Aorta (tissue), 5 donors: ENCODE measurements around the gene RAB11FIP2. TPM values are rescaled to one million over a fixed set of nuclear protein-coding genes. Genes with fewer than 3 reads are reported as not detected.
A peak's percentile ranks its signal among the peaks of the same experiment; 100 is the strongest.

Experiments used
- ATAC-seq: fragments of 200-7000 bp; cut with Tn5 transposase; one replicate; pipeline ENCODE4 v1.9.1; 2022; ENCODE audit warnings: moderate library complexity; ENCODE audit not compliant: low FRiP score
- DNase-seq, 2 donors: peaks; one replicate each; pipeline ENCODE4 v3.0.0-alpha.2; 2020
- H3K27ac ChIP-seq, 2 donors: one replicate each; pipeline ENCODE4 v1.5.1; 2013; ENCODE audit warnings: low read length in 2 of 2, mild to moderate bottlenecking in 2 of 2, moderate library complexity in 2 of 2, control low read depth in 1 of 2, inconsistent platforms in 1 of 2, low read depth in 1 of 2
- H3K27me3 ChIP-seq, 2 donors: one replicate each; pipeline ENCODE4 v1.6.1; 2013; ENCODE audit warnings: control low read depth in 1 of 2, low read length in 1 of 2, mild to moderate bottlenecking in 1 of 2, moderate library complexity in 1 of 2; ENCODE audit not compliant: insufficient read depth in 2 of 2, control insufficient read depth in 1 of 2
- H3K36me3 ChIP-seq, 2 donors: one replicate each; pipeline ENCODE4 v1.6.1; 2013; ENCODE audit warnings: control low read depth in 1 of 2, low read length in 1 of 2, mild to moderate bottlenecking in 1 of 2; ENCODE audit not compliant: insufficient read depth in 2 of 2, control insufficient read depth in 1 of 2
- H3K4me1 ChIP-seq, 2 donors: one replicate each; pipeline ENCODE4 v1.6.1; 2013; ENCODE audit warnings: low read length in 2 of 2, control low read depth in 1 of 2, mild to moderate bottlenecking in 1 of 2, moderate library complexity in 1 of 2; ENCODE audit not compliant: insufficient read depth in 2 of 2, control insufficient read depth in 1 of 2
- H3K4me3 ChIP-seq, 2 donors: one replicate each; pipeline ENCODE4 v1.5.1; 2013; ENCODE audit warnings: low read length in 2 of 2, control low read depth in 1 of 2, mild to moderate bottlenecking in 1 of 2
- H3K9me3 ChIP-seq: one replicate; pipeline ENCODE4 v1.6.1; 2013; ENCODE audit warnings: mild to moderate bottlenecking, low read length; ENCODE audit not compliant: control insufficient read depth
- WGBS, 2 donors: extraction: QIAGEN DNeasy Blood & Tissue Kit; methylation state at CpG; one replicate each; pipeline ENCODE4 v1.1.7; 2013; 5-methylcytosine and 5-hydroxymethylcytosine counted together
- intact Hi-C, 2 donors: fragments of 100-400 bp; cut with DNase I; formaldehyde crosslinking; loops; one replicate each; pipeline versions ENCODE4 v1.14.2 to v1.15.0; 2022
- polyA plus RNA-seq, 2 donors: library from polyadenylated mRNA; stranded (reverse); fragments of 200-250 nt; gene quantifications; one replicate each; pipeline ENCODE4 v1.2.3, GENCODE V29; 2013
- total RNA-seq, 2 donors: library from RNA; stranded (reverse); fragmentation: NEBNext Ultra II Directional; extraction: Animal tissue kit (Norgen Biotek cat#: 25700); gene quantifications; one replicate each; pipeline ENCODE4 v1.2.1, GENCODE V29; 2021
- donor health status: healthy with polysubstance abuse.
- donor health status: Bipolar disorder and iron deficiency.
- donor health status: DM: no; HTN: no; CAD: no.
- donor health status: DM: no; HTN: no; CAD: no.
- donor health status: DM: yes; HTN: yes; CAD: no.

The RAB11FIP2 gene
- total and polyA plus RNA-seq, 4 donors: 5.4 to 25.1 (median 16.4) TPM

DNA sequence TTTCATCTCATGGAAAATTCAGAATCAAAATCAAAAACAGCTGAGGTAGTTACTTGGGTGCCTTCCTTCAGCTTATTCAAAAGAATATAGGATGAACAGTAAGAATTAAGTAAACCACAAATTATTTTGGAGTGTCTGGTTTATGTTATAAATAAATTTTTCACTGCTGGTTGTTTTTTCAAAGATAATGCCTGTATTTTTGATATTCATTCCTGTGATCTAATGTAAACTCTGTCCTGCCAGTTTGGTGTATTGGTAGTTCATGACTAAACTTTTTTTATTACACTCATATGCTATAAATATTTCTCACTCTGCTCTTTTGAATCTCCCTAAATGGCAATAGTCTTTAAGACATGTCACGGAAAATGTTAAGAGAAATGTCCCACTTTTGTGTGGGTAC, 11.6 kb upstream of the RAB11FIP2 start:
- Histone ChIP-seq H3K9me3 (no peaks in the 10 kb centered on the region), H3K27ac (no peak overlapping the region), H3K4me1 (no peaks in the 10 kb centered on the region), H3K27me3 (no peaks in the 10 kb centered on the region), H3K36me3 (no peaks in the 10 kb centered on the region), H3K4me3 (no peak overlapping the region)
- no peak for ATAC-seq
- no peak for DNase-seq
- intact Hi-C loops: loop anchor here in 1 of 2 donors (10.0 kb wide), 1 partner anchor 696 kb away; the partner anchor contains the start of gene CACUL1
- 61 to 70% methylated on average over 1 of the region's 1 CpG for WGBS, 2 donors

DNA sequence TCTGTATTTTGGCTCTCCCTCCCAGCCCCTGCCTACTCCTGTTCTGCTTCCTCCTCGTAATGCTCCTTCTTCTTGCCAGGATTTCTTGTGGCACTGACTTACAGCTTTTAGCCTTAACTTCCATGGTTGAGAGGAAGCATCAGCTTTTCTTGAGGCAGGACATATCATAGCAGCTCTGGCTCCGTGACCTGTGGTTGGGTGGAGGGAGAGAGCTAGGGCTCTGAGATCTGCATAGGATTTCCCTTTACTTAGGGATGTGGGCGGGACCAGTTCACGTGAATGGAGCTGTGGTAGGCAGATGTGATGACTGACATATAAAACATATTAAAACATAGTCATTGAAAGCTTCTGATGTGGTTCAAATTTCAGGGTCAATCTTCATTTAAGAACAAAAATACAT, 10.6 kb upstream of the RAB11FIP2 start:
- DNase-seq: no peak
- ATAC-seq: no peak
- no peak overlapping the region for H3K4me3 ChIP-seq
- no peaks in the 10 kb centered on the region for H3K9me3 ChIP-seq
- H3K27ac ChIP-seq: no peak overlapping the region
- intact Hi-C loops: loop anchor here in 1 of 2 donors (10.0 kb wide), 1 partner anchor 697 kb away; the partner anchor contains the start of gene CACUL1
- no peaks in the 10 kb centered on the region for H3K4me1 ChIP-seq
- WGBS, 2 donors: 87 to 92% methylated on average over 4 of the region's 4 CpGs
- no peaks in the 10 kb centered on the region for H3K27me3 ChIP-seq
- no peaks in the 10 kb centered on the region for H3K36me3 ChIP-seq

- H3K27ac ChIP-seq: no peak overlapping the region
- 97% methylated on average over 2 of the region's 2 CpGs for WGBS, 2 donors
- H3K27me3 ChIP-seq: no peaks in the 10 kb centered on the region
- H3K36me3 ChIP-seq: no peaks in the 10 kb centered on the region
- no peaks in the 10 kb centered on the region for H3K9me3 ChIP-seq
- ATAC-seq (no peak), DNase-seq (no peak)
- intact Hi-C loops: loop anchor here in 1 of 2 donors (10.0 kb wide), 1 partner anchor 700 kb away; the partner anchor contains the start of gene CACUL1
- no peak overlapping the region for H3K4me3 ChIP-seq
- no peaks in the 10 kb centered on the region for H3K4me1 ChIP-seq
Measured at GRCh38 chr10:118054383-118054782, 7.6 kb upstream of the RAB11FIP2 start.

DNA sequence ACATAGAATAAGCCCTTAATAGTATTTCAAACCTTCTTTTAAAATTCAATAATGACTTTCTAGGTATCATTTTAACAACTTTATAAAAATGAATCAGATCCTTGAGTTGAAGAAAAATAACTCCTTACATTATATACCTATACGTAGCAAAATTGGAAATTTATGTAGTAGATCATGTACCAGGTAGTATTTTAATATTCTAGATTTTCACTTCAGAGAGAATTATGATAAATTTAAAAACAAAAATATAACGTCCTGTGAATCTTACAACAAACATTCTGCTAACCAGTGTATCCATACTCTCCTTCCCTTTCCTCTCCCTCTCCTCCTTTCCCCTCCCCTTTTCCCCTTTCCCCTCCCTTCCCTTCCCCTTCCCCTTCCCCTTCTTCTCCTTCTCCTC, 6.1 kb upstream of the RAB11FIP2 start:
- DNase-seq (no peak), ATAC-seq (no peak)
- Histone ChIP-seq H3K27me3 (no peaks in the 10 kb centered on the region), H3K9me3 (no peaks in the 10 kb centered on the region), H3K27ac (no peak overlapping the region), H3K36me3 (no peaks in the 10 kb centered on the region), H3K4me3 (no peak overlapping the region), H3K4me1 (no peaks in the 10 kb centered on the region)
- WGBS, 2 donors: 78 to 83% methylated on average over 2 of the region's 2 CpGs
- intact Hi-C loops: loop anchor here in 1 of 2 donors (10.0 kb wide), 1 partner anchor 702 kb away; the partner anchor contains the start of gene CACUL1

DNA sequence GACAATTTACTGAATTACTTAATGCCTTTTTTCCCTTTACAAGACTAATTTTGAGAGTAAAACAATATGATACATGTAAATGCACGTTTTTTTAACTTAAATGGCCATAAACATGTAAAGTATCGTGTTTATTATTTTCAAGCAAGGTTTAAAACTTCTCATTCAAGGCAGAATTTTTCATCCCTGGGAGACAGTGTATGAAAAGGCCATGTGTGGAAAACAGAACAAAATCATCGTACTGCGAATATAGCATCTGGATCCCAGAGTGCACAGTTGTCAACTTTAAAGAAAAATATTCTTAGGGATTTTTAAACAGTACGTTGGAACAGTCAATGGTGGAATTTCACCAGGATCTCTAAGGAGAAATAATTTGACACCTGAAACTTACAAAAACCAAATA, 1.1 kb upstream of the RAB11FIP2 start:
- no peak overlapping the region for H3K4me3 ChIP-seq
- H3K27me3 ChIP-seq: no peaks in the 10 kb centered on the region
- no peaks in the 10 kb centered on the region for H3K4me1 ChIP-seq
- ATAC-seq (no peak), DNase-seq (no peak)
- no peak overlapping the region for H3K27ac ChIP-seq
- no peaks in the 10 kb centered on the region for H3K36me3 ChIP-seq
- 63 to 65% methylated on average over 5 of the region's 5 CpGs for WGBS, 2 donors
- intact Hi-C loops: loop anchor here in 1 of 2 donors (10.0 kb wide), 1 partner anchor 503 kb away; the partner anchor contains the start of gene EMX2
- H3K9me3 ChIP-seq: no peaks in the 10 kb centered on the region

DNA sequence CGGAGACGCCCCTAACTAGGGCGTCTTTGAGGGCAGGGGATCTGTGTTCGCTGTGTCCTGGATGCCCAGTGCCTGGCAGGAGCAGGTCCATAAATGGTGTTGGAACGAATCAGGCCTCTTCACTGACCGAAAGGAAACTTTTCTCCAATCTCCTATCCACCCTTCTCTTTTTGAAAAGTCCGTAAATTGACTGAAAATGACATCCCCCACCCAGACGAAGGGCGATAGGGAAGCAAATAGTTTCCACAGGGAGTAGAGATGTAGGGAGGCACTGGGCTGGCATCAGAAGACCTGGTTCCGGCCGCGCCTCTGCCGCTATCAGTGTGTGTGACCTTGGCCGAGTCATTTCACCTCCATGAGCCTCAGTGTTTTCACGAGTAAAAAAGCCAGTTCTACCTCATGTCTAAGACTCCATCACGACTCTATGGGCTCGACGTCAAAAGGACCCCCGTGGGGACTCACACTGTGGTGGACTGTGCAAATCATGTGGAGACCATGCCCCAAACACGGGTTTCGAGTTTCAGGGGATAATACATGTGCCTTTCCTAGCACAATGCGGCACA, 497 bp upstream of the RAB11FIP2 start:
- no peaks in the 10 kb centered on the region for H3K27me3 ChIP-seq
- peak overlapping the region in 1 of 2 donors; percentile 53 for H3K27ac ChIP-seq
- WGBS, 2 donors: 41 to 46% methylated on average over 22 of the region's 22 CpGs
- no peaks in the 10 kb centered on the region for H3K36me3 ChIP-seq
- DNase-seq: peak in 1 of 2 donors; percentile 63
- H3K4me1 ChIP-seq: no peaks in the 10 kb centered on the region
- no peak for ATAC-seq
- H3K9me3 ChIP-seq: no peaks in the 10 kb centered on the region
- H3K4me3 ChIP-seq: peak overlapping the region; percentile 46 to 81
- intact Hi-C loops: loop anchor here in 1 of 2 donors (10.0 kb wide), 1 partner anchor 502 kb away; the partner anchor contains the start of gene EMX2

GRCh38 chr10:118045837-118046394, 825 bp downstream of the RAB11FIP2 start:
- Histone ChIP-seq H3K4me3 (peak overlapping the region; percentile 46 to 81), H3K27ac (peak overlapping the region; percentile 70 to 87), H3K4me1 (no peaks in the 10 kb centered on the region), H3K9me3 (no peaks in the 10 kb centered on the region), H3K36me3 (no peaks in the 10 kb centered on the region), H3K27me3 (no peaks in the 10 kb centered on the region)
- DNase-seq: peak; percentile 67 to 80
- WGBS, 2 donors: 0 to 1% methylated on average over 14 of the region's 14 CpGs
- ATAC-seq: peak; percentile 65
- intact Hi-C loops: loop anchor here in 1 of 2 donors (10.0 kb wide), 1 partner anchor 501 kb away; the partner anchor contains the start of gene EMX2

GRCh38 chr10:118045158-118045836, 1.4 kb downstream of the RAB11FIP2 start:
- Histone ChIP-seq H3K27ac (no peak overlapping the region), H3K4me1 (no peaks in the 10 kb centered on the region), H3K27me3 (no peaks in the 10 kb centered on the region), H3K9me3 (no peaks in the 10 kb centered on the region), H3K4me3 (peak overlapping the region; percentile 46 to 81), H3K36me3 (no peaks in the 10 kb centered on the region)
- 40 to 44% methylated on average over 8 of the region's 8 CpGs for WGBS, 2 donors
- intact Hi-C loops: loop anchor here in 1 of 2 donors (10.0 kb wide), 1 partner anchor 500 kb away; the partner anchor contains the start of gene EMX2
- ATAC-seq (no peak), DNase-seq (no peak)
